K562 (cell line): Measurements from ENCODE around the gene ZNF599. TPM values are rescaled to one million over a fixed set of nuclear protein-coding genes. Genes with fewer than 3 reads are reported as not detected.

Experiments
- FOXM1 ChIP-seq, 2 experiments: fragments of 450-650 bp in 1 of 2; sonication (generic) in 1 of 2; formaldehyde crosslinking in 1 of 2; IDR thresholded peaks; 2 replicates each; pipeline versions ENCODE4 v1.6.1 to v1.9.0; 2017 to 2022; ENCODE audit warnings: low read depth in 2 of 2, mild to moderate bottlenecking in 2 of 2, missing genetic modification reagents in 1 of 2, moderate library complexity in 1 of 2
- KDM5B ChIP-seq: fragments of 200-600 bp; sonication (generic); IDR thresholded peaks from 2 replicates; pipeline ENCODE4 v1.6.1; 2012; ENCODE audit warnings: low read depth, mild to moderate bottlenecking, moderate library complexity, low read length, control low read depth, inconsistent platforms; ENCODE audit not compliant: insufficient replicate concordance
- MAFF ChIP-seq: IDR thresholded peaks from 2 replicates; pipeline ENCODE4 v1.6.1; 2012; ENCODE audit warnings: low read length, improper control_type of control experiment
- MXI1 ChIP-seq: IDR thresholded peaks from 2 replicates; pipeline ENCODE4 v1.6.1; 2011; ENCODE audit warnings: low read depth, mild to moderate bottlenecking, improper control_type of control experiment, low read length
- NCOA2 ChIP-seq, 2 experiments: fragments of 450-650 bp; IDR thresholded peaks; 2 replicates each; pipeline ENCODE4 v1.6.1; 2018; ENCODE audit warnings: mild to moderate bottlenecking in 2 of 2, moderate library complexity in 1 of 2; ENCODE audit not compliant: partially characterized antibody in 2 of 2
- RUNX1 ChIP-seq: sonication (generic); IDR thresholded peaks from 2 replicates; pipeline ENCODE4 v1.6.1; 2016; ENCODE audit warnings: antibody characterized with exemption, low read depth
- ZNF146 ChIP-seq: IDR thresholded peaks from one replicate; pipeline ENCODE4 v1.6.1; 2018; ENCODE audit warnings: missing compliant biosample characterization; ENCODE audit not compliant: unreplicated experiment
- ZNF263 ChIP-seq: sonication (generic); formaldehyde crosslinking; IDR thresholded peaks from 2 replicates; pipeline ENCODE4 v1.8.0; 2022; ENCODE audit warnings: mild to moderate bottlenecking, missing genetic modification reagents, borderline replicate concordance
- ZNF695 ChIP-seq: fragments of 450-650 bp; formaldehyde crosslinking; IDR thresholded peaks from 2 replicates; pipeline ENCODE4 v1.4.0; 2020; ENCODE audit warnings: mild to moderate bottlenecking, moderate library complexity
- ZNF76 ChIP-seq: fragments of 250-450 bp; sonication (Bioruptor Pico); IDR thresholded peaks from 2 replicates; pipeline ENCODE4 v1.4.0; 2020; ENCODE audit warnings: mild to moderate bottlenecking, moderate library complexity, borderline replicate concordance
- polyA plus RNA-seq, 8 experiments: library from polyadenylated mRNA; depleted of rRNA in 4 of 8; stranded (reverse) in 5 of 8; unstranded in 3 of 8; fragments of >200 nt; fragmentation: Nextera tagmentation in 2 of 8; fragmentation: Illumina TruSeq in 1 of 8; extraction: Ambion mirVana in 2 of 8; extraction: Trizol in 1 of 8; gene quantifications; 2 replicates each; pipeline versions ENCODE4 v1.2.1 to v1.2.3, GENCODE V29; 2011 to 2014; ENCODE audit warnings: inconsistent platforms in 1 of 8, missing spikeins in 1 of 8
- total RNA-seq, 7 experiments: library from RNA; depleted of rRNA in 6 of 7; stranded (reverse); fragments of >200 nt in 6 of 7; fragmentation: Illumina TruSeq in 2 of 7; extraction: Trizol in 2 of 7; gene quantifications; 2 replicates each; pipeline versions ENCODE4 v1.2.1 to v1.2.3, GENCODE V29; 2011 to 2021; ENCODE audit warnings: low replicate concordance in 1 of 7
- TF ChIP-seq, protein P1 (sequence below): fragments of 150-350 bp; conservative IDR thresholded peaks from 2 replicates; pipeline ENCODE4 v1.6.1; 2014; ENCODE audit warnings: low read length
- TF ChIP-seq, protein P2 (sequence below), 2 experiments: fragments of 450-650 bp in 1 of 2; IDR thresholded peaks; 2 replicates each; pipeline ENCODE4 v1.6.1; 2011 to 2017; ENCODE audit warnings: low read depth in 2 of 2, antibody characterized with exemption in 1 of 2, borderline replicate concordance in 1 of 2, low read length in 1 of 2, mild to moderate bottlenecking in 1 of 2, mixed read lengths in 1 of 2; ENCODE audit not compliant: control insufficient read depth in 1 of 2
- TF ChIP-seq, protein P3 (sequence below): fragments of 250-450 bp; sonication (Bioruptor Pico); IDR thresholded peaks from 2 replicates; pipeline ENCODE4 v1.4.0; 2020
- TF ChIP-seq, protein P4 (sequence below): fragments of 250-450 bp; sonication (Bioruptor Pico); IDR thresholded peaks from 2 replicates; pipeline ENCODE4 v1.8.0; 2021; ENCODE audit warnings: borderline replicate concordance, mild to moderate bottlenecking, moderate library complexity; ENCODE audit not compliant: poor library complexity, severe bottlenecking

The ZNF599 gene
- total and polyA plus RNA-seq, 9 of the 15 experiments (the other 6 are each of a cell fraction or from before 2014, with no cell fraction given): 0.71 to 6.7 (median 2.8) TPM

DNA sequence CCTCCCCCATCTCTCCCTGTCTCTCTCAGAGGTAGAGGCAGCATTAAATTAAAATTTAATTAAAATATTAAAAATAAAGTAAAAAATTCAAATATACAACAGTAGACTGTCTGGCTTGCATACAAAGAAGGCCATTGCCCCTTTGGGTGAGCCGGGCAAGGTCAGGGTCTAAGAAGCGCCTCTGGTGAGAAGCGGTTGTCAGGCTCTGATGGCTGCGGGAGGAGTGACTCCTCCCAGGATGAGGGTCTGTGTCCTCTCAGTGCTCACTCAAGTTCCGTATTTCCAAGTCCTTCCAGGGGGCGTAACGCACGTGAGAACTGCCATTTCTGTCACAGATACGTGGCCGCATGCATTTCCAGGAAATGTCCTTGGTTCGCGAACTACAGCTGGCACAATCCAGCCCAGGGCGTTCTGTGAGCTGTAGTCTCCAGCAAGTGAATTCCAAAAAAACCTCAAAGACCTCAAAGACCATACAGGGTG, 39.7 kb downstream of the ZNF599 start (continued):
- TF ChIP-seq, protein P1, sequence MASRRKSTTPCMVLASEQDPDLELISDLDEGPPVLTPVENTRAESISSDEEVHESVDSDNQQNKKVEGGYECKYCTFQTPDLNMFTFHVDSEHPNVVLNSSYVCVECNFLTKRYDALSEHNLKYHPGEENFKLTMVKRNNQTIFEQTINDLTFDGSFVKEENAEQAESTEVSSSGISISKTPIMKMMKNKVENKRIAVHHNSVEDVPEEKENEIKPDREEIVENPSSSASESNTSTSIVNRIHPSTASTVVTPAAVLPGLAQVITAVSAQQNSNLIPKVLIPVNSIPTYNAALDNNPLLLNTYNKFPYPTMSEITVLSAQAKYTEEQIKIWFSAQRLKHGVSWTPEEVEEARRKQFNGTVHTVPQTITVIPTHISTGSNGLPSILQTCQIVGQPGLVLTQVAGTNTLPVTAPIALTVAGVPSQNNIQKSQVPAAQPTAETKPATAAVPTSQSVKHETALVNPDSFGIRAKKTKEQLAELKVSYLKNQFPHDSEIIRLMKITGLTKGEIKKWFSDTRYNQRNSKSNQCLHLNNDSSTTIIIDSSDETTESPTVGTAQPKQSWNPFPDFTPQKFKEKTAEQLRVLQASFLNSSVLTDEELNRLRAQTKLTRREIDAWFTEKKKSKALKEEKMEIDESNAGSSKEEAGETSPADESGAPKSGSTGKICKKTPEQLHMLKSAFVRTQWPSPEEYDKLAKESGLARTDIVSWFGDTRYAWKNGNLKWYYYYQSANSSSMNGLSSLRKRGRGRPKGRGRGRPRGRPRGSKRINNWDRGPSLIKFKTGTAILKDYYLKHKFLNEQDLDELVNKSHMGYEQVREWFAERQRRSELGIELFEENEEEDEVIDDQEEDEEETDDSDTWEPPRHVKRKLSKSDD: no peak
- TF ChIP-seq, protein P2, sequence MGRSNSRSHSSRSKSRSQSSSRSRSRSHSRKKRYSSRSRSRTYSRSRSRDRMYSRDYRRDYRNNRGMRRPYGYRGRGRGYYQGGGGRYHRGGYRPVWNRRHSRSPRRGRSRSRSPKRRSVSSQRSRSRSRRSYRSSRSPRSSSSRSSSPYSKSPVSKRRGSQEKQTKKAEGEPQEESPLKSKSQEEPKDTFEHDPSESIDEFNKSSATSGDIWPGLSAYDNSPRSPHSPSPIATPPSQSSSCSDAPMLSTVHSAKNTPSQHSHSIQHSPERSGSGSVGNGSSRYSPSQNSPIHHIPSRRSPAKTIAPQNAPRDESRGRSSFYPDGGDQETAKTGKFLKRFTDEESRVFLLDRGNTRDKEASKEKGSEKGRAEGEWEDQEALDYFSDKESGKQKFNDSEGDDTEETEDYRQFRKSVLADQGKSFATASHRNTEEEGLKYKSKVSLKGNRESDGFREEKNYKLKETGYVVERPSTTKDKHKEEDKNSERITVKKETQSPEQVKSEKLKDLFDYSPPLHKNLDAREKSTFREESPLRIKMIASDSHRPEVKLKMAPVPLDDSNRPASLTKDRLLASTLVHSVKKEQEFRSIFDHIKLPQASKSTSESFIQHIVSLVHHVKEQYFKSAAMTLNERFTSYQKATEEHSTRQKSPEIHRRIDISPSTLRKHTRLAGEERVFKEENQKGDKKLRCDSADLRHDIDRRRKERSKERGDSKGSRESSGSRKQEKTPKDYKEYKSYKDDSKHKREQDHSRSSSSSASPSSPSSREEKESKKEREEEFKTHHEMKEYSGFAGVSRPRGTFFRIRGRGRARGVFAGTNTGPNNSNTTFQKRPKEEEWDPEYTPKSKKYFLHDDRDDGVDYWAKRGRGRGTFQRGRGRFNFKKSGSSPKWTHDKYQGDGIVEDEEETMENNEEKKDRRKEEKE (IDR thresholded peaks at IDR 0.05; ENCODE audit: borderline replicate concordance in 1 of 2, control insufficient read depth in 1 of 2, low read depth in 2 of 2, low read length in 1 of 2): no peak
- TF ChIP-seq MAFF (no peak), ZNF146 (no peak), KDM5B (peak; percentile 21), FOXM1 (IDR thresholded peaks at IDR 0.05; ENCODE audit: low read depth) (no peak), FOXM1 (CRISPR knock-in tag; IDR thresholded peaks at IDR 0.05; ENCODE audit: low read depth) (no peak), ZNF76 (CRISPR knock-in tag) (no peak), ZNF263 (CRISPR knock-in tag) (peak; percentile 95), NCOA2 (IDR thresholded peaks at IDR 0.05; ENCODE audit: partially characterized antibody in 2 of 2) (no peak), ZNF695 (CRISPR knock-in tag) (no peak), RUNX1 (0 out of 2 replicates have a peak, but pooled peaks have one; percentile 66), MXI1 (peak; percentile 80; the same call in 1 of the 2 replicates)
- TF ChIP-seq, protein P3, sequence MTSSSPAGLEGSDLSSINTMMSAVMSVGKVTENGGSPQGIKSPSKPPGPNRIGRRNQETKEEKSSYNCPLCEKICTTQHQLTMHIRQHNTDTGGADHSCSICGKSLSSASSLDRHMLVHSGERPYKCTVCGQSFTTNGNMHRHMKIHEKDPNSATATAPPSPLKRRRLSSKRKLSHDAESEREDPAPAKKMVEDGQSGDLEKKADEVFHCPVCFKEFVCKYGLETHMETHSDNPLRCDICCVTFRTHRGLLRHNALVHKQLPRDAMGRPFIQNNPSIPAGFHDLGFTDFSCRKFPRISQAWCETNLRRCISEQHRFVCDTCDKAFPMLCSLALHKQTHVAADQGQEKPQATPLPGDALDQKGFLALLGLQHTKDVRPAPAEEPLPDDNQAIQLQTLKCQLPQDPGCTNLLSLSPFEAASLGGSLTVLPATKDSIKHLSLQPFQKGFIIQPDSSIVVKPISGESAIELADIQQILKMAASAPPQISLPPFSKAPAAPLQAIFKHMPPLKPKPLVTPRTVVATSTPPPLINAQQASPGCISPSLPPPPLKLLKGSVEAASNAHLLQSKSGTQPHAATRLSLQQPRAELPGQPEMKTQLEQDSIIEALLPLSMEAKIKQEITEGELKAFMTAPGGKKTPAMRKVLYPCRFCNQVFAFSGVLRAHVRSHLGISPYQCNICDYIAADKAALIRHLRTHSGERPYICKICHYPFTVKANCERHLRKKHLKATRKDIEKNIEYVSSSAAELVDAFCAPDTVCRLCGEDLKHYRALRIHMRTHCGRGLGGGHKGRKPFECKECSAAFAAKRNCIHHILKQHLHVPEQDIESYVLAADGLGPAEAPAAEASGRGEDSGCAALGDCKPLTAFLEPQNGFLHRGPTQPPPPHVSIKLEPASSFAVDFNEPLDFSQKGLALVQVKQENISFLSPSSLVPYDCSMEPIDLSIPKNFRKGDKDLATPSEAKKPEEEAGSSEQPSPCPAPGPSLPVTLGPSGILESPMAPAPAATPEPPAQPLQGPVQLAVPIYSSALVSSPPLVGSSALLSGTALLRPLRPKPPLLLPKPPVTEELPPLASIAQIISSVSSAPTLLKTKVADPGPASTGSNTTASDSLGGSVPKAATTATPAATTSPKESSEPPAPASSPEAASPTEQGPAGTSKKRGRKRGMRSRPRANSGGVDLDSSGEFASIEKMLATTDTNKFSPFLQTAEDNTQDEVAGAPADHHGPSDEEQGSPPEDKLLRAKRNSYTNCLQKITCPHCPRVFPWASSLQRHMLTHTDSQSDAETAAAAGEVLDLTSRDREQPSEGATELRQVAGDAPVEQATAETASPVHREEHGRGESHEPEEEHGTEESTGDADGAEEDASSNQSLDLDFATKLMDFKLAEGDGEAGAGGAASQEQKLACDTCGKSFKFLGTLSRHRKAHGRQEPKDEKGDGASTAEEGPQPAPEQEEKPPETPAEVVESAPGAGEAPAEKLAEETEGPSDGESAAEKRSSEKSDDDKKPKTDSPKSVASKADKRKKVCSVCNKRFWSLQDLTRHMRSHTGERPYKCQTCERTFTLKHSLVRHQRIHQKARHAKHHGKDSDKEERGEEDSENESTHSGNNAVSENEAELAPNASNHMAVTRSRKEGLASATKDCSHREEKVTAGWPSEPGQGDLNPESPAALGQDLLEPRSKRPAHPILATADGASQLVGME (CRISPR knock-in tag): 0 out of 2 replicates have a peak, but pooled peaks have one; percentile 38
- TF ChIP-seq, protein P4, sequence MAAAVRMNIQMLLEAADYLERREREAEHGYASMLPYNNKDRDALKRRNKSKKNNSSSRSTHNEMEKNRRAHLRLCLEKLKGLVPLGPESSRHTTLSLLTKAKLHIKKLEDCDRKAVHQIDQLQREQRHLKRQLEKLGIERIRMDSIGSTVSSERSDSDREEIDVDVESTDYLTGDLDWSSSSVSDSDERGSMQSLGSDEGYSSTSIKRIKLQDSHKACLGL (CRISPR knock-in tag): no peak
